Stomach (tissue), 9 donors: Measurements from ENCODE around the gene UTS2B. TPM values are rescaled to one million over a fixed set of nuclear protein-coding genes. Genes with fewer than 3 reads are reported as not detected.

Source experiments
- DNase-seq, 2 donors: peaks; one replicate each; pipeline versions ENCODE4 v3.0.0 to v3.0.0-alpha.2; 2013 to 2019
- H3K27ac ChIP-seq, 5 donors: fragments of 200-600 bp in 4 of 5; sonication (generic) in 4 of 5; one replicate each; pipeline ENCODE4 v1.5.1; 2013 to 2019; ENCODE audit warnings: mild to moderate bottlenecking in 1 of 5, moderate library complexity in 1 of 5
- H3K27me3 ChIP-seq, 3 donors: fragments of 200-600 bp; sonication (generic); one replicate each; pipeline ENCODE4 v1.5.1; 2017 to 2019; ENCODE audit warnings: mixed run types in 1 of 3
- H3K36me3 ChIP-seq, 4 donors: fragments of 200-600 bp; sonication (generic); 1 replicate in 3 of 4; 2 replicates in 1 of 4; pipeline ENCODE4 v1.5.1; 2016 to 2019
- H3K4me1 ChIP-seq, 4 donors: fragments of 200-600 bp; sonication (generic); one replicate each; pipeline ENCODE4 v1.5.1; 2016 to 2019
- H3K4me3 ChIP-seq, 4 donors: fragments of 200-600 bp; sonication (generic) in 3 of 4; one replicate each; pipeline ENCODE4 v1.5.1; 2016 to 2019; ENCODE audit warnings: mild to moderate bottlenecking in 1 of 4
- H3K9me3 ChIP-seq, 4 donors: fragments of 200-600 bp; sonication (generic); one replicate each; pipeline ENCODE4 v1.5.1; 2016 to 2019
- CTCF ChIP-seq, 7 experiments: fragments of 450-650 bp in 4 of 7; fragments of 200-600 bp in 3 of 7; sonication (generic) in 3 of 7; IDR thresholded peaks; one replicate each; pipeline ENCODE4 v1.5.1; 2016 to 2019; ENCODE audit warnings: antibody characterized with exemption in 7 of 7, control low read depth in 2 of 7, mild to moderate bottlenecking in 1 of 7
- EP300 ChIP-seq: sonication (generic); formaldehyde crosslinking; IDR thresholded peaks from one replicate; pipeline ENCODE4 v1.6.1; 2017; ENCODE audit warnings: antibody characterized with exemption
- POLR2A ChIP-seq, 4 donors: fragments of 450-650 bp; IDR thresholded peaks; one replicate each; pipeline ENCODE4 v1.6.1; 2016; ENCODE audit warnings: antibody characterized with exemption in 4 of 4, control low read depth in 2 of 4, mild to moderate bottlenecking in 1 of 4, moderate library complexity in 1 of 4
- POLR2AphosphoS5 ChIP-seq, 3 donors: sonication (generic); formaldehyde crosslinking; IDR thresholded peaks; one replicate each; pipeline ENCODE4 v1.6.1; 2016; ENCODE audit warnings: antibody characterized with exemption in 3 of 3
- WGBS, 5 donors: extraction: QIAGEN DNeasy Blood & Tissue Kit in 3 of 5; methylation state at CpG; one replicate each; pipeline versions ENCODE4 v1.1.5 to v1.1.7; 2013 to 2018; 5-methylcytosine and 5-hydroxymethylcytosine counted together
- intact Hi-C: fragments of 100-400 bp; cut with DNase I; formaldehyde crosslinking; loops from one replicate; pipeline ENCODE4 v1.15.1; 2023; ENCODE audit warnings: low total_unique reads
- polyA plus RNA-seq, 3 donors: library from polyadenylated mRNA; stranded (reverse); fragments of 200-250 nt; gene quantifications; one replicate each; pipeline ENCODE4 v1.2.3, GENCODE V29; 2013
- total RNA-seq, 5 donors: library from RNA; depleted of rRNA; stranded (reverse); fragments of >200 nt; gene quantifications; one replicate each; pipeline versions ENCODE4 v1.1.0 to v1.2.3, GENCODE V29; 2014 to 2016
- donor health status: healthy with polysubstance abuse.
- donor health status: Bipolar disorder and iron deficiency.
- donor health status: healthy.

UTS2B gene
- total and polyA plus RNA-seq, 8 donors, result 0.20 to 0.46 TPM; not detected in 6

- Histone ChIP-seq H3K36me3 (no peaks in the 10 kb centered on the region), H3K27ac (no peak overlapping the region), H3K9me3 (no peaks in the 10 kb centered on the region), H3K27me3 (no peaks in the 10 kb centered on the region), H3K4me1 (peaks cover 0 to 4% (median 0%) of the 10 kb centered on the region in 4 donors), H3K4me3 (no peak overlapping the region)
- intact Hi-C loops, result no loop called here
- DNase-seq, result no peak
- TF ChIP-seq POLR2AphosphoS5 (IDR thresholded peaks at IDR 0.05) (no peak), CTCF (IDR thresholded peaks at IDR 0.05) (no peak), POLR2A (IDR thresholded peaks at IDR 0.05) (no peak), EP300 (no peak)
Observed at GRCh38 chr3:191263365-191263764, 67.0 kb downstream of the UTS2B start.

GRCh38 chr3:191262650-191263049 lies 67.7 kb downstream of the UTS2B start:
- intact Hi-C loops, result no loop called here
- no peak for DNase-seq
- TF ChIP-seq CTCF (IDR thresholded peaks at IDR 0.05) (no peak), EP300 (no peak), POLR2AphosphoS5 (IDR thresholded peaks at IDR 0.05) (no peak), POLR2A (IDR thresholded peaks at IDR 0.05) (no peak)
- Histone ChIP-seq H3K4me3 (no peak overlapping the region), H3K9me3 (no peaks in the 10 kb centered on the region), H3K36me3 (no peaks in the 10 kb centered on the region), H3K27ac (no peak overlapping the region), H3K27me3 (no peaks in the 10 kb centered on the region), H3K4me1 (peaks cover 0 to 4% (median 0%) of the 10 kb centered on the region in 4 donors)
- WGBS, 5 donors, result 67 to 97% (median 75%) methylated on average over 1 of the region's 1 CpG

- Histone ChIP-seq H3K4me1 (peaks cover 0 to 4% (median 0%) of the 10 kb centered on the region in 4 donors), H3K9me3 (no peaks in the 10 kb centered on the region), H3K4me3 (no peak overlapping the region), H3K36me3 (no peaks in the 10 kb centered on the region), H3K27me3 (no peaks in the 10 kb centered on the region), H3K27ac (no peak overlapping the region)
- TF ChIP-seq POLR2A (IDR thresholded peaks at IDR 0.05), result no peak
- TF ChIP-seq CTCF (IDR thresholded peaks at IDR 0.05), result no peak
- TF ChIP-seq POLR2AphosphoS5 (IDR thresholded peaks at IDR 0.05), result no peak
- TF ChIP-seq EP300, result no peak
- intact Hi-C loops, result no loop called here
- no peak for DNase-seq
Observed at GRCh38 chr3:191261304-191261638, 69.1 kb downstream of the UTS2B start.

GRCh38 chr3:191260431-191261303 lies 69.7 kb downstream of the UTS2B start:
- Histone ChIP-seq H3K4me1 (peaks cover 0 to 4% (median 0%) of the 10 kb centered on the region in 4 donors), H3K27me3 (no peaks in the 10 kb centered on the region), H3K4me3 (no peak overlapping the region), H3K9me3 (no peaks in the 10 kb centered on the region), H3K36me3 (no peaks in the 10 kb centered on the region), H3K27ac (no peak overlapping the region)
- WGBS, 5 donors, result 74 to 83% (median 80%) methylated on average over 11 of the region's 11 CpGs
- intact Hi-C loops, result no loop called here
- TF ChIP-seq POLR2AphosphoS5 (IDR thresholded peaks at IDR 0.05), result no peak
- no peak for TF ChIP-seq CTCF (IDR thresholded peaks at IDR 0.05)
- TF ChIP-seq POLR2A (IDR thresholded peaks at IDR 0.05), result no peak
- no peak for TF ChIP-seq EP300
- no peak for DNase-seq
